Small intestine (tissue), 7 donors: ENCODE measurements around the gene SERPINA3. TPM values are rescaled to one million over a fixed set of nuclear protein-coding genes. Genes with fewer than 3 reads are reported as not detected.
"Not testable (repeated sequence)": the region's sequence is repeated elsewhere in the genome, so short reads cannot be mapped to it uniquely, and the experiment has no call there.

Source experiments
- DNase-seq, 2 donors: peaks; one replicate each; pipeline versions ENCODE4 v3.0.0 to v3.0.0-alpha.2; 2013
- FAIRE-seq: peaks from 2 replicates; lab custom pipeline; 2012; peaks lifted over from hg19 to GRCh38; lab: Jason Lieb, UNC
- H3K27ac ChIP-seq, 3 donors: one replicate each; pipeline ENCODE4 v1.5.1; 2013; ENCODE audit warnings: low read length in 2 of 3, mild to moderate bottlenecking in 2 of 3, control low read depth in 1 of 3, inconsistent platforms in 1 of 3, low read depth in 1 of 3, moderate library complexity in 1 of 3
- H3K27me3 ChIP-seq, 3 donors: one replicate each; pipeline ENCODE4 v1.6.1; 2013; ENCODE audit warnings: low read length in 3 of 3, inconsistent platforms in 1 of 3; ENCODE audit not compliant: control insufficient read depth in 3 of 3, insufficient read depth in 3 of 3
- H3K36me3 ChIP-seq, 3 donors: one replicate each; pipeline ENCODE4 v1.6.1; 2013; ENCODE audit warnings: low read length in 3 of 3, inconsistent platforms in 1 of 3, low read depth in 1 of 3, mild to moderate bottlenecking in 1 of 3, moderate library complexity in 1 of 3; ENCODE audit not compliant: control insufficient read depth in 3 of 3, insufficient read depth in 2 of 3
- H3K4me1 ChIP-seq, 3 donors: one replicate each; pipeline ENCODE4 v1.6.1; 2013; ENCODE audit warnings: low read length in 2 of 3, inconsistent platforms in 1 of 3, low read depth in 1 of 3, mild to moderate bottlenecking in 1 of 3, moderate library complexity in 1 of 3; ENCODE audit not compliant: control insufficient read depth in 3 of 3, insufficient read depth in 2 of 3
- H3K4me3 ChIP-seq, 3 donors: one replicate each; pipeline ENCODE4 v1.5.1; 2013; ENCODE audit warnings: low read length in 3 of 3, control low read depth in 1 of 3, inconsistent platforms in 1 of 3, low read depth in 1 of 3, mild to moderate bottlenecking in 1 of 3, moderate library complexity in 1 of 3
- H3K9me3 ChIP-seq, 2 donors: one replicate each; pipeline ENCODE4 v1.6.1; 2013; ENCODE audit warnings: low read depth in 1 of 2, low read length in 1 of 2; ENCODE audit not compliant: control insufficient read depth in 2 of 2, insufficient read depth in 1 of 2
- WGBS, 3 donors: extraction: QIAGEN DNeasy Blood & Tissue Kit; methylation state at CpG; one replicate each; pipeline ENCODE4 v1.1.7; 2013; 5-methylcytosine and 5-hydroxymethylcytosine counted together
- polyA plus RNA-seq, 4 donors: library from polyadenylated mRNA; stranded (reverse) in 3 of 4; unstranded in 1 of 4; fragments of 200-250 nt in 3 of 4; fragments of 120-200 nt in 1 of 4; gene quantifications; one replicate each; pipeline versions ENCODE4 v1.2.1 to v1.2.3, GENCODE V29; 2013
- donor health status: healthy with polysubstance abuse.
- donor health status: control.
- donor health status: control.
- donor health status: Bipolar disorder and iron deficiency.
- donor health status: healthy.

SERPINA3 gene
- polyA plus RNA-seq, 4 donors = 0.28 to 178 (median 5.1) TPM

GRCh38 chr14:94635154-94635553 lies 23.0 kb downstream of the SERPINA3 start:
- H3K9me3 ChIP-seq = no peaks in the 10 kb centered on the region
- H3K36me3 ChIP-seq = no peaks in the 10 kb centered on the region
- H3K4me1 ChIP-seq = no peaks in the 10 kb centered on the region
- no peak overlapping the region for H3K4me3 ChIP-seq
- no peak overlapping the region for H3K27ac ChIP-seq
- no peak for DNase-seq
- WGBS, 3 donors = 66 to 72% (median 69%) methylated on average over 1 of the region's 1 CpG
- H3K27me3 ChIP-seq = no peaks in the 10 kb centered on the region
- FAIRE-seq = no peak

- Histone ChIP-seq H3K36me3 (no peaks in the 10 kb centered on the region), H3K27ac (no peak overlapping the region), H3K27me3 (no peaks in the 10 kb centered on the region), H3K4me1 (no peaks in the 10 kb centered on the region), H3K4me3 (no peak overlapping the region), H3K9me3 (no peaks in the 10 kb centered on the region)
- FAIRE-seq (no peak), DNase-seq (peak in 1 of 2 donors; percentile 26)
- 48 to 61% (median 55%) methylated on average over 2 of the region's 2 CpGs for WGBS, 3 donors
Observed at GRCh38 chr14:94636744-94637412, 24.7 kb downstream of the SERPINA3 start.

DNA sequence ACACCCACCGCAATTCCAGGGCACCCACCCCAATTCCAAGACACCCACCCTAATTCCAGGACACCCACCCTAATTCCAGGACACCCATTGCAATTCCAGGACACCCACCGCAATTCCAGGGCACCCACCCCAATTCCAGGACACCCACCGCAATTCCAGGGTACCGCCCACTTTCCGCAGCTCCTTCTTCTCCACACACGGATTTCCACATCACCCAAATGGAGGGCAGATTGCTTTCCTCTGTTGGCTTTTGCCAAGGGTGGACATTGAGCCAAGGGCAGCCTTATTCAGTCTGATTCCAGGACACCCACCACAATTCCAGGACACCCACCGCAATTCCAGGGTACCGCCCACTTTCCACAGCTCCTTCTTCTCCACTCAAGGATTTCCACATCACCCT lies 25.6 kb downstream of the SERPINA3 start:
- FAIRE-seq, H3K27ac ChIP-seq, DNase-seq, H3K4me3 ChIP-seq, H3K36me3 ChIP-seq, H3K27me3 ChIP-seq, H3K9me3 ChIP-seq, H3K4me1 ChIP-seq: not testable (repeated sequence)
- WGBS, 3 donors = 90 to 92% (median 90%) methylated on average over 7 to 8 of the region's 8 CpGs

- Histone ChIP-seq H3K36me3 (no peaks in the 10 kb centered on the region), H3K4me3 (no peak overlapping the region), H3K27ac (no peak overlapping the region), H3K4me1 (no peaks in the 10 kb centered on the region), H3K9me3 (no peaks in the 10 kb centered on the region), H3K27me3 (no peaks in the 10 kb centered on the region)
- WGBS, 3 donors = 65 to 73% (median 72%) methylated on average over 2 of the region's 2 CpGs
- no peak for DNase-seq
- FAIRE-seq = no peak
Observed at GRCh38 chr14:94638339-94638738, 26.1 kb downstream of the SERPINA3 start.

DNA sequence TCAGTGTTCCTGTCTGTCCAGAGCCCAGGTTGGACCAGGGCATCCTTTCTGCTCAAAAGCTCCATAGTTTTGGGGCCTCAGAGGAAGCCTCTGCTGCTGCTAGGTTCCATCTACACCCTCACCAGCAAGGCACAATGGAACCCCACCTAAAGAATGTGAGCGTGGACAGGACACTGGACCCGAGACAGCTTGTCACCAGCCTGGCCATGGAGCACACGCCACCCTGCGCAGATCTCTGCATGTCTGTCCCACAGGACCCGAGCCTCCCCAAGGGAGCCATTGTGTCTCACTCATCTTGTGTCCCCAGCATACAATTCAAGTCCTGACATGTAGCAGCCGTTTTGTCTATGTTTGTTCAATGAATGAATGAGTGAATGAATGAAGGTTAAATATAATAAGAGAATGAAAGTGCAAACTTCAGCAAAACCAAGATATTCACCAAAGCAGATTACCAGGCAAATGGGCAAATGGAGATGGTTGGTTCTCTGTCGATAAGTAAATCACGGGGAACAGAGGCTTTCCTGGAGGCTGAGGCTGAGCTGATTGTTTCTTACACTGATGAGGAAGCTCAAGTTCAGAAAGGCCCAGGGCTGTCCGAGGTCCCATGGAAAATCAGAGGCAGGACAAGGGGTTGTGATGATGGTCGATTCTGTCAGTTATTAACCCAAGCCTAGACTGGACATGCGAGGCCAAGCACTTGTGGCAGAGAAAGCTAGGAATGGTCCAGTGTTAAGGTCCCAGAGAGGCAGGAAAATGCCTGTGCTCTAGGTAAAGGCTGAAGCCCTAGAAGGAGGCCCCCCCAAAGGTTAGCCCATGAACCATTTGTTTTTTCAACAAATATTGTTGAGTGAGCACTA lies 27.0 kb downstream of the SERPINA3 start:
- H3K27me3 ChIP-seq = no peaks in the 10 kb centered on the region
- H3K9me3 ChIP-seq = no peaks in the 10 kb centered on the region
- no peak overlapping the region for H3K27ac ChIP-seq
- 80 to 86% (median 85%) methylated on average over 11 of the region's 11 CpGs for WGBS, 3 donors
- no peak overlapping the region for H3K4me3 ChIP-seq
- DNase-seq (no peak), FAIRE-seq (no peak)
- no peaks in the 10 kb centered on the region for H3K4me1 ChIP-seq
- H3K36me3 ChIP-seq = no peaks in the 10 kb centered on the region

DNA sequence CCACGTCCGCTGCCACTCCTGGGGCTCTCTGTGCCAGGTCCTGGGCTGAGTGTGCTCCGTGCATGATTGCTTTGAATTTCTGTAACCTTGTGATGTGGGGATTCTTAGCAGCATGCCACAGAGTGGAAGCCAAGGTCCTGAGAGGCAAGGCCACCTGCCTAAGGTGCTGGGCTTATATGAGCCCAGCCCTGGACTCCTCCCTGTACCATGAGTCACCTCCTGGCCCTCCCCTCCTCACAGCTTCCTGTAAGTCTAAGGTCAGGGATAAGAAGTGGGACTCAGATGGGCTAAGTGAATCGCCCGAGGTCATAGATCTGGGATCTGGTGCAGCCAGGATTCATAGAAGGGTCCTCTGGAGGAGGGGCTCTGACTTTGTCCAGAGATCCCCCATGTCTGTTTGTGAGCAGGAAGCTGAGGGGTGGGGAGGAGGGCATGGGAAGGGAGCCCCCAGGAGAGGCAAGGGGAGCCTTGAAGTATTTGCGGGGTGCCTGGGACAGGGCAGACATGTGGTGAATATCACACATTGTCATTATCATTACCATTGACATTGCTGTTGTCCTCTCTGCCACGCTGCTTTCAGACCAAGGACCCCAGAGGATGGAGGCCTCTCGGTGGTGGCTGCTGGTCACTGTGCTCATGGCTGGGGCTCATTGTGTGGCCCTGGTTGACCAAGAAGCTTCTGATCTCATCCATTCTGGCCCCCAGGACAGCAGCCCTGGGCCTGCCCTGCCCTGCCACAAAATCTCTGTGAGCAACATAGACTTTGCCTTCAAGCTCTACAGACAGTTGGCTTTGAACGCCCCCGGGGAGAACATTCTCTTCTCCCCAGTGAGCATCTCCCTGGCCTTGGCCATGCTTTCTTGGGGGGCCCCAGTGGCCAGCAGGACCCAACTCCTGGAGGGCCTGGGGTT lies 28.8 kb downstream of the SERPINA3 start:
- FAIRE-seq = no peak

GRCh38 chr14:94641632-94641955 lies 29.4 kb downstream of the SERPINA3 start:
- Histone ChIP-seq H3K36me3 (no peaks in the 10 kb centered on the region), H3K4me1 (no peaks in the 10 kb centered on the region), H3K9me3 (no peaks in the 10 kb centered on the region), H3K27ac (no peak overlapping the region), H3K27me3 (no peaks in the 10 kb centered on the region), H3K4me3 (no peak overlapping the region)
- WGBS, 3 donors = 95 to 97% (median 96%) methylated on average over 12 of the region's 12 CpGs
- no peak for FAIRE-seq
- no peak for DNase-seq

More for the DNA sequence above, 28.8 kb downstream of the SERPINA3 start:
- Histone ChIP-seq H3K27me3 (no peaks in the 10 kb centered on the region), H3K4me3 (no peak overlapping the region), H3K4me1 (no peaks in the 10 kb centered on the region), H3K27ac (no peak overlapping the region), H3K36me3 (no peaks in the 10 kb centered on the region), H3K9me3 (no peaks in the 10 kb centered on the region)
- peak in 1 of 2 donors; percentile 13 for DNase-seq
- 72 to 89% (median 83%) methylated on average over 10 of the region's 10 CpGs for WGBS, 3 donors
